HG03045 (cell line): Measurements from ENCODE around the gene TRAPPC11.

Experiments used
- ATAC-seq: cut with Tn5 transposase; IDR thresholded peaks from one replicate; pipeline ENCODE4 v1.9.1; 2021; ENCODE audit warnings: mild to moderate bottlenecking, moderate library complexity; ENCODE audit not compliant: unreplicated experiment

TRAPPC11 gene

GRCh38 chr4:183755596-183755995 lies 96.5 kb downstream of the TRAPPC11 start:
- no peak for ATAC-seq

GRCh38 chr4:183757060-183757459 lies 98.0 kb downstream of the TRAPPC11 start:
- ATAC-seq: no peak

- no peak for ATAC-seq
These were observed 99.1 kb downstream of the TRAPPC11 start for GRCh38 chr4:183758061-183758757.

- no peak for ATAC-seq
These were observed 99.8 kb downstream of the TRAPPC11 start for GRCh38 chr4:183758758-183759447.

DNA sequence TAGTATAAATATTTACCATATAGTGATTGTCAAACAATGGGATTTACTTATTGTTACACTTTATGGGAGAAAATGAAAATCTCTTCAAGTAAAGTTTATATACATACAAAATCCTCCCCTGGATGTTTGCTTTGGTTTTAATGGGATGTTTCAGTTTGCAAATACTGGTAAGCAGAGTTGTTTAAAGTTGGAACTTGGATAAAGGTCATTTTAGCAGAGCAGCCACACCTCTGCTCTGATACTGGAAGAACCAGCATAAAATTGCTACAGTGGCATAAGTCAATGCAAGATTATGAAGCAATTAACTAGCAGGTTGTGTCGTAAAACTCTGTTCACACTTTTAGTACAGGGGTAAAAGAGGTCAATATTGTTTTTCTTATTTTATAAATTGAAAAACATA lies 101.2 kb downstream of the TRAPPC11 start:
- no peak for ATAC-seq
